A549 (cell line): ENCODE data around the gene GPR17. TPM values are rescaled to one million over a fixed set of nuclear protein-coding genes. Genes with fewer than 3 reads are reported as not detected.

ENCODE experiments used
- ATAC-seq, 2 experiments: fragments of 200-7000 bp in 1 of 2; fragments of >200 bp in 1 of 2; cut with Nextera tagmentation in 1 of 2; cut with Tn5 transposase in 1 of 2; 3 replicates each; pipeline versions ENCODE4 v1.8.0 to v1.9.1; 2018 to 2020; ENCODE audit warnings: mild to moderate bottlenecking in 1 of 2, moderate library complexity in 1 of 2
- CTCF ChIA-PET: fragments of 300-600 bp; sonication (Branson Sonifier 250); formaldehyde crosslinking; extraction: SDS; loops from one replicate; lab custom pipeline; 2021; ENCODE audit warnings: antibody characterized with exemption, inconsistent platforms; lab: Yijun Ruan, JAX
- POLR2A ChIA-PET: fragments of 350-600 bp; formaldehyde crosslinking; extraction: SDS; loops from one replicate; lab custom pipeline; 2021; ENCODE audit warnings: antibody characterized with exemption, inconsistent platforms; lab: Yijun Ruan, JAX
- DNase-seq, 2 experiments: peaks; one replicate each; pipeline versions ENCODE4 v3.0.0 to v3.0.0-alpha.2; 2011 to 2016; ENCODE audit warnings: low read depth in 1 of 2, low spot score in 1 of 2
- FAIRE-seq: peaks from 2 replicates; lab custom pipeline; 2011; peaks lifted over from hg19 to GRCh38; lab: Jason Lieb, UNC
- H3K27ac ChIP-seq, 2 experiments: fragments of >200 bp; sonication (Bioruptor Twin); formaldehyde crosslinking; 3 replicates each; pipeline ENCODE4 v1.5.1; 2016 to 2017
- H3K4me1 ChIP-seq: fragments of >200 bp; sonication (Bioruptor Twin); formaldehyde crosslinking; 3 replicates; pipeline ENCODE4 v1.6.1; 2016
- H3K4me2 ChIP-seq: fragments of >200 bp; sonication (Bioruptor Twin); formaldehyde crosslinking; 3 replicates; pipeline ENCODE4 v1.6.1; 2016
- H3K4me3 ChIP-seq: fragments of >200 bp; sonication (Bioruptor Twin); formaldehyde crosslinking; 3 replicates; pipeline ENCODE4 v1.5.1; 2016
- H3K9me3 ChIP-seq: fragments of >200 bp; sonication (Bioruptor Twin); formaldehyde crosslinking; 3 replicates; pipeline ENCODE4 v1.6.1; 2016
- BCL3 ChIP-seq: fragments of >200 bp; sonication (Bioruptor Twin); formaldehyde crosslinking; IDR thresholded peaks from 3 replicates; pipeline ENCODE4 v1.6.1; 2016
- CBX2 ChIP-seq: fragments of 200-600 bp; sonication (generic); IDR thresholded peaks from 2 replicates; pipeline ENCODE4 v1.6.1; 2016; ENCODE audit warnings: low read depth, mild to moderate bottlenecking, borderline replicate concordance
- CEBPB ChIP-seq, 2 experiments: fragments of >200 bp in 1 of 2; sonication (Bioruptor Twin) in 1 of 2; formaldehyde crosslinking in 1 of 2; IDR thresholded peaks; 2 replicates each; pipeline ENCODE4 v1.6.1; 2012 to 2016
- EHF ChIP-seq: fragments of 250-450 bp; sonication (Bioruptor Pico); IDR thresholded peaks from 2 replicates; pipeline ENCODE4 v1.5.0; 2020; ENCODE audit warnings: mild to moderate bottlenecking
- ELK1 ChIP-seq: fragments of 150-350 bp; IDR thresholded peaks from 2 replicates; pipeline ENCODE4 v1.6.1; 2014; ENCODE audit warnings: low read depth, mild to moderate bottlenecking, low read length
- FOSB ChIP-seq: fragments of 250-450 bp; sonication (Bioruptor Pico); IDR thresholded peaks from 2 replicates; pipeline ENCODE4 v1.5.0; 2020; ENCODE audit warnings: mild to moderate bottlenecking, moderate library complexity
- GATA3 ChIP-seq: IDR thresholded peaks from 2 replicates; pipeline ENCODE4 v1.6.1; 2012; ENCODE audit warnings: borderline replicate concordance
- HDAC2 ChIP-seq: fragments of 200-600 bp; sonication (generic); IDR thresholded peaks from 2 replicates; pipeline ENCODE4 v1.6.1; 2016
- HOXA7 ChIP-seq: fragments of 250-450 bp; sonication (Bioruptor Pico); IDR thresholded peaks from 2 replicates; pipeline ENCODE4 v1.5.0; 2020; ENCODE audit warnings: mild to moderate bottlenecking, moderate library complexity
- HOXB13 ChIP-seq: fragments of 250-450 bp; sonication (Bioruptor Pico); IDR thresholded peaks from 2 replicates; pipeline ENCODE4 v1.5.0; 2020; ENCODE audit warnings: low read depth, mild to moderate bottlenecking, moderate library complexity
- JUNB ChIP-seq: fragments of >200 bp; sonication (Bioruptor Twin); formaldehyde crosslinking; IDR thresholded peaks from 2 replicates; pipeline ENCODE4 v1.6.1; 2016
- MYC ChIP-seq: IDR thresholded peaks from 2 replicates; pipeline ENCODE4 v1.6.1; 2012; ENCODE audit warnings: mild to moderate bottlenecking, inconsistent platforms, low read length, improper control_type of control experiment, borderline replicate concordance
- NPAS2 ChIP-seq: fragments of 250-450 bp; sonication (Bioruptor Pico); IDR thresholded peaks from 2 replicates; pipeline ENCODE4 v1.8.0; 2022; ENCODE audit warnings: mild to moderate bottlenecking, moderate library complexity, borderline replicate concordance
- PBX3 ChIP-seq: IDR thresholded peaks from 2 replicates; pipeline ENCODE4 v1.6.1; 2012
- POLR2A ChIP-seq: IDR thresholded peaks from 2 replicates; pipeline ENCODE4 v1.6.1; 2012; ENCODE audit warnings: mild to moderate bottlenecking, low read length
- RAD21 ChIP-seq, 2 experiments: fragments of >200 bp in 1 of 2; sonication (Bioruptor Twin) in 1 of 2; formaldehyde crosslinking in 1 of 2; IDR thresholded peaks in 1 of 2; conservative IDR thresholded peaks in 1 of 2; 2 replicates in 1 of 2; 3 replicates in 1 of 2; pipeline ENCODE4 v1.6.1; 2012 to 2018; ENCODE audit warnings: inconsistent platforms in 1 of 2
- RCOR1 ChIP-seq: fragments of 150-350 bp; IDR thresholded peaks from 2 replicates; pipeline ENCODE4 v1.6.1; 2014; ENCODE audit warnings: antibody characterized with exemption, low read length, low read depth
- TFCP2L1 ChIP-seq: fragments of 250-450 bp; sonication (Bioruptor Pico); IDR thresholded peaks from 2 replicates; pipeline ENCODE4 v1.5.0; 2021; ENCODE audit warnings: mild to moderate bottlenecking
- TP53 ChIP-seq: fragments of 250-450 bp; sonication (Bioruptor Pico); IDR thresholded peaks from 2 replicates; pipeline ENCODE4 v1.5.0; 2021; ENCODE audit warnings: mild to moderate bottlenecking, moderate library complexity
- ZNF302 ChIP-seq: fragments of 250-450 bp; sonication (Bioruptor Pico); IDR thresholded peaks from 2 replicates; pipeline ENCODE4 v1.9.0; 2021; ENCODE audit warnings: inconsistent platforms, mild to moderate bottlenecking, moderate library complexity
- ZSCAN20 ChIP-seq: fragments of 250-450 bp; sonication (Bioruptor Pico); IDR thresholded peaks from 2 replicates; pipeline ENCODE4 v1.8.0; 2022; ENCODE audit warnings: mild to moderate bottlenecking, moderate library complexity
- WGBS: methylation state at CpG from one replicate; pipeline ENCODE4 v1.1.6; 2017; ENCODE audit errors: missing lambda C conversion rate; 5-methylcytosine and 5-hydroxymethylcytosine counted together
- polyA plus RNA-seq, 4 experiments: library from polyadenylated mRNA; depleted of rRNA in 3 of 4; stranded (reverse); fragments of >200 nt; fragmentation: RNase III in 1 of 4; extraction: RNeasy Plus Mini Kit Qiagen cat#74134 plus additional on column Dnase treatment in 1 of 4; gene quantifications; 2 replicates in 3 of 4; 3 replicates in 1 of 4; pipeline ENCODE4 v1.2.3, GENCODE V29; 2011 to 2017
- TF ChIP-seq, protein P1 (sequence below): fragments of 200-600 bp; sonication (generic); IDR thresholded peaks from 2 replicates; pipeline ENCODE4 v1.6.1; 2016; ENCODE audit warnings: antibody characterized with exemption, mild to moderate bottlenecking, moderate library complexity
- TF ChIP-seq, protein P2 (sequence below): fragments of 250-450 bp; sonication (Bioruptor Pico); IDR thresholded peaks from 2 replicates; pipeline ENCODE4 v1.5.0; 2020; ENCODE audit warnings: low read depth, mild to moderate bottlenecking, moderate library complexity
- TF ChIP-seq, protein P3 (sequence below): IDR thresholded peaks from 2 replicates; pipeline ENCODE4 v1.6.1; 2012

GPR17 gene
- polyA plus RNA-seq, 2 of the 4 experiments (the other 2 are of a cell fraction) = not detected

DNA sequence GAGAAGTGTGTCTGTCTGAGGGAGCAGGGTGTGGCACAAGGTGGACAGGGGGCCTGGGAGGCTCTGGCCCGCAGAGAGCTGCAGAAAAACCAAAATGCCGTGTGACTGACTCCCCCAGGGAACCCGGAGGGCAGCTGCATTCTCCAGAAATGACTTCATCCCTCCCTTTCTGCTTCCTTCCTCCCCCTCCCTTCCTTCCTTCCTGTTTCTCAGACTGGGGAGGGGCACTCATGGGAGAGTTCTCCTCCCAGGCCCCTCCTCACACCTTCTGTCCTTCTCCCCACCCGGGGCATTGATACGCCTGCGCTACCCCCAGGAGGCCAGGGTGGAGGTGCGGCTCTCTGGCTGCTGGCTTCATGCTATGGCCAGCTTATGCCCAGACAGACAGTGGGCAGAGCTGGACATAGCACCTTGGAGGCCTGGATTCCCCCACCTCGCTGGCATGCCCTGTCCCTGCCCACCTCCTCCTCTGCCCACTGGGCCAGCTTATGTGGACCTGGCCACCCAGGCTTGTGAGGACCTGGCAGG is 8.2 kb upstream of the GPR17 start:
- FAIRE-seq = no peak
- POLR2A ChIA-PET = interaction anchor here (0.8 kb wide), 1 partner anchor 12 kb away, joined by 4 read pairs; no protein-coding TSS in a partner anchor
- peak overlapping the region; percentile 43 for H3K4me2 ChIP-seq

DNA sequence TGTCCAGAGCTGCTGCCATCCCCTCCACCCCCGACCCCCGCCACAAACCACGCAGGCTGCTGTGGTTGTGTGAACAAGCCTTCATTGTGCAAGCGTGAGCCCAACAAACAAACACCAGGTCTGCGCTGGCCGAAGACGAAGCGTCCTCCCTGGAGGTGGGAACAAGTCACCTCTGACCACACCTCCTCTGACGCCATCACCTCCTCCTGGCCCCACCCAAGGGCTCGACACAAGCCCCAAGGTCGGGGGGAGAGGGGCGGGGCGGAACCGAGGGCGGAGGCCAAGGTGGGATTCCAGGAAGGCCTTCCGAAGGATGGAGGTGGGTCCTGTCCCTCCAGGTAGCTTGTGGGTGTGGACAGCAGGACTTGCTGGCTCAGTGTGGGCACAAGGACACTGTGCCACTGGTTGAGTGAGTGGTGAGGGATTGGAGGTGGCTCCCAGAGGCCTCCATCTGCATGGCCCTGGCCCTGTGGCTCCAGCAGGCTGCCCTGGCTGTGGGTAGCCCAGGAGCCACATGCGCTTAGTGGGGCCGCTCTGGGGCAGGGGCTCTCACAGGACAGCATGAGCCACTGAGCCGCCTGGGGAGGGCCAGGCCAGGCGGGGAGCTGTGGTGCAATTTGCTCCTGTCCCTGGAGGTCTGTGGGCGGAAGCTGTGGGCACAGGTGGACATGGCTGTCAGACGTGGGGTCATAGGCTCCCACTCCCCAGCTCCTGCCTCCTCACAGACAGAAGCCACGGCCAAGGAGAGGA is 7.4 kb upstream of the GPR17 start:
- no peak for FAIRE-seq
- POLR2A ChIA-PET = interaction anchor here (0.8 kb wide), 1 partner anchor 12 kb away, joined by 4 read pairs; no protein-coding TSS in a partner anchor
- 90% methylated on average over 19 of the region's 23 CpGs for WGBS
- no peak for TF ChIP-seq ELK1
- TF ChIP-seq TP53 (CRISPR knock-in tag) = no peak
- no peak for TF ChIP-seq CEBPB (IDR thresholded peaks at IDR 0.05)
- TF ChIP-seq JUNB = no peak
- TF ChIP-seq, protein P1, sequence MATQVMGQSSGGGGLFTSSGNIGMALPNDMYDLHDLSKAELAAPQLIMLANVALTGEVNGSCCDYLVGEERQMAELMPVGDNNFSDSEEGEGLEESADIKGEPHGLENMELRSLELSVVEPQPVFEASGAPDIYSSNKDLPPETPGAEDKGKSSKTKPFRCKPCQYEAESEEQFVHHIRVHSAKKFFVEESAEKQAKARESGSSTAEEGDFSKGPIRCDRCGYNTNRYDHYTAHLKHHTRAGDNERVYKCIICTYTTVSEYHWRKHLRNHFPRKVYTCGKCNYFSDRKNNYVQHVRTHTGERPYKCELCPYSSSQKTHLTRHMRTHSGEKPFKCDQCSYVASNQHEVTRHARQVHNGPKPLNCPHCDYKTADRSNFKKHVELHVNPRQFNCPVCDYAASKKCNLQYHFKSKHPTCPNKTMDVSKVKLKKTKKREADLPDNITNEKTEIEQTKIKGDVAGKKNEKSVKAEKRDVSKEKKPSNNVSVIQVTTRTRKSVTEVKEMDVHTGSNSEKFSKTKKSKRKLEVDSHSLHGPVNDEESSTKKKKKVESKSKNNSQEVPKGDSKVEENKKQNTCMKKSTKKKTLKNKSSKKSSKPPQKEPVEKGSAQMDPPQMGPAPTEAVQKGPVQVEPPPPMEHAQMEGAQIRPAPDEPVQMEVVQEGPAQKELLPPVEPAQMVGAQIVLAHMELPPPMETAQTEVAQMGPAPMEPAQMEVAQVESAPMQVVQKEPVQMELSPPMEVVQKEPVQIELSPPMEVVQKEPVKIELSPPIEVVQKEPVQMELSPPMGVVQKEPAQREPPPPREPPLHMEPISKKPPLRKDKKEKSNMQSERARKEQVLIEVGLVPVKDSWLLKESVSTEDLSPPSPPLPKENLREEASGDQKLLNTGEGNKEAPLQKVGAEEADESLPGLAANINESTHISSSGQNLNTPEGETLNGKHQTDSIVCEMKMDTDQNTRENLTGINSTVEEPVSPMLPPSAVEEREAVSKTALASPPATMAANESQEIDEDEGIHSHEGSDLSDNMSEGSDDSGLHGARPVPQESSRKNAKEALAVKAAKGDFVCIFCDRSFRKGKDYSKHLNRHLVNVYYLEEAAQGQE = no peak
- TF ChIP-seq PBX3 = no peak
- no peak for TF ChIP-seq FOSB (CRISPR knock-in tag)
- no peak for TF ChIP-seq MYC

More for the DNA sequence above, 8.2 kb upstream of the GPR17 start:
- TF ChIP-seq RAD21 (conservative IDR thresholded peaks at IDR 0.05 in 1 of 2, IDR thresholded peaks at IDR 0.05 in 1 of 2) = no peak
- no peak for TF ChIP-seq RCOR1
- TF ChIP-seq BCL3 = no peak
- no peak for TF ChIP-seq HOXA7 (CRISPR knock-in tag)
- no peak for TF ChIP-seq ZSCAN20 (CRISPR knock-in tag)
- TF ChIP-seq, protein P2, sequence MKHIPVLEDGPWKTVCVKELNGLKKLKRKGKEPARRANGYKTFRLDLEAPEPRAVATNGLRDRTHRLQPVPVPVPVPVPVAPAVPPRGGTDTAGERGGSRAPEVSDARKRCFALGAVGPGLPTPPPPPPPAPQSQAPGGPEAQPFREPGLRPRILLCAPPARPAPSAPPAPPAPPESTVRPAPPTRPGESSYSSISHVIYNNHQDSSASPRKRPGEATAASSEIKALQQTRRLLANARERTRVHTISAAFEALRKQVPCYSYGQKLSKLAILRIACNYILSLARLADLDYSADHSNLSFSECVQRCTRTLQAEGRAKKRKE (CRISPR knock-in tag) = no peak
- no peak for TF ChIP-seq CBX2
- no peak for TF ChIP-seq NPAS2 (CRISPR knock-in tag)
- no peak for TF ChIP-seq POLR2A
- TF ChIP-seq TFCP2L1 = no peak
- no peak for TF ChIP-seq CEBPB (IDR thresholded peaks at IDR 0.05)
- TF ChIP-seq JUNB = no peak
- no peak for TF ChIP-seq MYC
- no peak for TF ChIP-seq HOXB13 (CRISPR knock-in tag)
- TF ChIP-seq, protein P3, sequence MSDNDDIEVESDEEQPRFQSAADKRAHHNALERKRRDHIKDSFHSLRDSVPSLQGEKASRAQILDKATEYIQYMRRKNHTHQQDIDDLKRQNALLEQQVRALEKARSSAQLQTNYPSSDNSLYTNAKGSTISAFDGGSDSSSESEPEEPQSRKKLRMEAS = no peak
- TF ChIP-seq GATA3 = no peak
- no peak for TF ChIP-seq HDAC2
- TF ChIP-seq ZNF302 (CRISPR knock-in tag) = no peak
- TF ChIP-seq, protein P1 = no peak
- no peak for TF ChIP-seq EHF (CRISPR knock-in tag)
- TF ChIP-seq, all 56 proteins: peak for 0
- ATAC-seq (peak; percentile 30 to 54), DNase-seq (peak; percentile 29 to 51)
- 29% methylated on average over 7 of the region's 8 CpGs for WGBS
- H3K4me3 ChIP-seq = no peak overlapping the region
- peak overlapping the region; percentile 58 to 75 for H3K27ac ChIP-seq
- peaks cover 15% of the 10 kb centered on the region for H3K4me1 ChIP-seq
- CTCF ChIA-PET = interaction anchor here (0.6 to 6.4 kb wide), 6 partner anchors 12 to 128 kb away, joined by 3 to 44 read pairs (median 4); no protein-coding TSS in a partner anchor
- no peaks in the 10 kb centered on the region for H3K9me3 ChIP-seq

More for the DNA sequence above, 7.4 kb upstream of the GPR17 start:
- DNase-seq (no peak), ATAC-seq (peak in 1 of 2 experiments; percentile 8; a peak in 3 of 6 replicates)
- Histone ChIP-seq H3K4me1 (peaks cover 15% of the 10 kb centered on the region), H3K4me3 (no peak overlapping the region), H3K4me2 (0 out of 3 replicates have a peak overlapping the region, but pooled peaks have one; percentile 43), H3K9me3 (no peaks in the 10 kb centered on the region), H3K27ac (peak overlapping the region; percentile 58 to 75)
- CTCF ChIA-PET = interaction anchor here (0.6 to 6.4 kb wide), 5 partner anchors 12 to 58 kb away, joined by 3 to 44 read pairs (median 3); partner anchors contain the start of gene LIMS2
